ENCODE measurements around the gene EID2.

Gene EID2, protein sequence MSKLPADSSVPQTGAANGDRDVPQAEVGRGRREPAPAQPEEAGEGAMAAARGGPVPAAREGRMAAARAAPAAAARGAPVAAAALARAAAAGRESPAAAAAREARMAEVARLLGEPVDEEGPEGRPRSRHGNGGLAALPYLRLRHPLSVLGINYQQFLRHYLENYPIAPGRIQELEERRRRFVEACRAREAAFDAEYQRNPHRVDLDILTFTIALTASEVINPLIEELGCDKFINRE

DNA sequence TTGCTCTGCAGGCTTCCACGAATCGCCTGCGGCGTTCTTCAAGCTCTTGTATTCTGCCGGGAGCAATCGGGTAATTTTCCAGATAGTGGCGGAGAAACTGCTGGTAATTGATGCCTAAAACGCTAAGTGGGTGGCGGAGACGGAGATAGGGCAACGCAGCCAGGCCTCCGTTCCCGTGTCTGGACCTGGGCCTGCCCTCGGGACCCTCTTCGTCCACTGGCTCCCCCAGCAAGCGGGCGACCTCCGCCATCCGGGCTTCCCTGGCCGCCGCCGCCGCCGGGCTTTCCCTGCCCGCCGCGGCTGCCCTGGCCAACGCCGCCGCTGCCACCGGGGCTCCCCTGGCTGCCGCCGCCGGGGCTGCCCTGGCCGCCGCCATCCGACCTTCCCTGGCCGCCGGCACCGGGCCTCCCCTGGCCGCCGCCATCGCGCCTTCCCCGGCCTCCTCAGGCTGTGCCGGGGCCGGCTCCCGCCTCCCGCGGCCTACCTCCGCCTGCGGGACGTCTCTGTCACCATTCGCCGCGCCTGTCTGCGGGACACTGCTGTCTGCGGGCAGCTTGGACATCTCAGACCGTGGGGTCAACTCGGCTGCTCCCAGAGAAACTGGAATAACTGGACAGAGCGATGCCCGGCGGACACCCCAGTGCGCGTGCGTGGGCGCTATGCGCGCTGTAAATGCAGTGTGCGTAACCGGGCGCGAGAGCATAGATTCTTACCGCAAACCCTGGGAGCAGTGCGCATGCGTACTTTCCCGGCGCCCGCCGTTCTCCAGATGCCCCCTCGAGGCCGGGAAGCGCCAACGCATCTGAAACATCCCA lies at the start of gene EID2:
Gene EID2 (minus strand): TSS at position 644 of the 815 bp plus-strand sequence. CDS start 82 bp downstream, at position 562.
- H3K4me3 ChIP-seq (replicated peaks; ENCODE audit: low read depth, low read length) = peak within 1 kb of the TSS; percentile 78
- no peaks in the 10 kb centered on the region for H3K36me3 ChIP-seq (ENCODE audit: control insufficient read depth, insufficient read depth, low read length)
- H3K27me3 ChIP-seq (replicated peaks; ENCODE audit: control insufficient read depth, insufficient read depth, low read length) = no peaks in the 10 kb centered on the region
- TF ChIP-seq, protein P1, sequence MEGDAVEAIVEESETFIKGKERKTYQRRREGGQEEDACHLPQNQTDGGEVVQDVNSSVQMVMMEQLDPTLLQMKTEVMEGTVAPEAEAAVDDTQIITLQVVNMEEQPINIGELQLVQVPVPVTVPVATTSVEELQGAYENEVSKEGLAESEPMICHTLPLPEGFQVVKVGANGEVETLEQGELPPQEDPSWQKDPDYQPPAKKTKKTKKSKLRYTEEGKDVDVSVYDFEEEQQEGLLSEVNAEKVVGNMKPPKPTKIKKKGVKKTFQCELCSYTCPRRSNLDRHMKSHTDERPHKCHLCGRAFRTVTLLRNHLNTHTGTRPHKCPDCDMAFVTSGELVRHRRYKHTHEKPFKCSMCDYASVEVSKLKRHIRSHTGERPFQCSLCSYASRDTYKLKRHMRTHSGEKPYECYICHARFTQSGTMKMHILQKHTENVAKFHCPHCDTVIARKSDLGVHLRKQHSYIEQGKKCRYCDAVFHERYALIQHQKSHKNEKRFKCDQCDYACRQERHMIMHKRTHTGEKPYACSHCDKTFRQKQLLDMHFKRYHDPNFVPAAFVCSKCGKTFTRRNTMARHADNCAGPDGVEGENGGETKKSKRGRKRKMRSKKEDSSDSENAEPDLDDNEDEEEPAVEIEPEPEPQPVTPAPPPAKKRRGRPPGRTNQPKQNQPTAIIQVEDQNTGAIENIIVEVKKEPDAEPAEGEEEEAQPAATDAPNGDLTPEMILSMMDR (IDR thresholded peaks at IDR 0.05; ENCODE audit: insufficient read depth, low read length, poor library complexity, severe bottlenecking) = peak; percentile 84
- DNase-seq (ENCODE audit: extremely low read depth, insufficient read length) = peak; percentile 90

DNA sequence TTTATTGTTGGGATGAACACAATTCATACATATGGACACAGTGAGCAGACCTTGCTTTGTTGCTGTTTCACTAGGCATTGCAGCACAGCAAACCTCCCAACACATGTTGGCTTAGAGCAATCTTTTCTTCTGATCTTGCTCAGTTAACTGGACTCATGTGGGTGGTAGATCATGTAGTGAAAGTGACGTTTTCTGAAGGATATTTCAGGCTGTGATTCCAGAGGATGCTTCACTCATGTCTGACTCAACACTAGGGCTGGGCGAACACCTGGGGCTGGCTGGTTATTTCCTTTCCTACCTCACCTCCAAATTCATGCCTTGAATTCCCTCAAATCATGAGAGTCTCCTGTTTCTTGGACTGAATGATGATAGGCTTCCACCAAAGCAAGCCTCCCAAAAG lies 48.1 kb upstream of the EID2 start:
- Histone ChIP-seq H3K36me3 (ENCODE audit: control insufficient read depth, insufficient read depth, low read length) (no peaks in the 10 kb centered on the region), H3K27me3 (replicated peaks; ENCODE audit: control insufficient read depth, insufficient read depth, low read length) (no peaks in the 10 kb centered on the region), H3K4me3 (replicated peaks; ENCODE audit: low read depth, low read length) (no peak overlapping the region)
- no peak for DNase-seq (ENCODE audit: extremely low read depth, insufficient read length)
- TF ChIP-seq, protein P1 (IDR thresholded peaks at IDR 0.05; ENCODE audit: insufficient read depth, low read length, poor library complexity, severe bottlenecking) = no peak

DNA sequence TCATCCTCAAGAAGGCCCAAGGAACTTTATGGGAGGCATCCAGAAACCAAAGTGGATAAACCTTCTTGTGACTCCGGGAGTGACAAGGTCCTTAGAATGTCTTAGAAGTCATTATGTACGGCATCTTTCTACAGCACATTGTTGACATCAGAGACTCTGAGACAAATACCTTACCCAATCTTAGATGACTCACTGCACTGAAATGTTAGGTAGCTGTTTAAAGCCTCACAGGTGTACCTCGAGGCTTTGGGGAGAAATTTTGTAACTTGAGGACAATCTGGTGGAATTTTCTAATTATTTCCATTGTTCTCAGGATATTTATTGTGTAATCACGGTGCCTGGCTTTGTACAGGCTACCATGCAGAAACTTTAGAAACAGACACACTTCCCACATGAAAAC lies 47.5 kb upstream of the EID2 start:
- Histone ChIP-seq H3K27me3 (replicated peaks; ENCODE audit: control insufficient read depth, insufficient read depth, low read length) (no peaks in the 10 kb centered on the region), H3K36me3 (ENCODE audit: control insufficient read depth, insufficient read depth, low read length) (no peaks in the 10 kb centered on the region), H3K4me3 (replicated peaks; ENCODE audit: low read depth, low read length) (no peak overlapping the region)
- TF ChIP-seq, protein P1 (IDR thresholded peaks at IDR 0.05; ENCODE audit: insufficient read depth, low read length, poor library complexity, severe bottlenecking) = no peak
- no peak for DNase-seq (ENCODE audit: extremely low read depth, insufficient read length)

DNA sequence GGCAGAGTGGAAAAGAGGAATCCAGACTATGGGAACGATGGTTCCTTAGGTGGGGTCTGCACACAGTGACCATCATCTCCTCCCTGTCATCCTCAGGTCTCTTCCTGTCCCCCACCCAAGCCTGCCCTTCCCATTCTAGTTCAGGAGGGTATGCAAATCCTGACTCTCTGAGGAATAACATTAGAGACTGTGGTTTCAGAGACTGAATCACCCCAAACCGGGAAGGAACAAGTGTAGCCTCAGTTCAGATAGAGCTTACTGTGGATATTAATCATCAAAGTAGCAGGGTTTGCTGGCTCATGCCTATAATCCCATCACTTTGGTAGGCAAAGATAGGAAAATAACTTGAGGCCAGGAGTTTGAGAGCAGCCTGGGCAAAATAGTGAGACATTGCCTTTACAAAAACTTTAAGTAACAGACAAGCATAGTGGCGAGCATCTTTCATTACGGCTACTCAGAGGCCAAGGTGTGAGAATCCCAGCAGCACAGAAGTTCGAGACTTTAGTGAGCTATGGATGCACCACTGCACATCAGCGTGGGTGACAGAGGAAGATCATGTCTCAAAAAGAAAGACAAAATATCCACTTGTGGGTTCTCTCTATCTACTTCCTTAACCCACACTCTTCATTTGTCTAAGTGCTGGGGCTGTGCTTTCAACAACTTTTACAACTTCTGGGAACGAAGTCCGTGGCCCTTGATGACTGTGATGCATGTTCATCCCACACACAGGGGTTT lies 43.1 kb upstream of the EID2 start:
- Histone ChIP-seq H3K4me3 (replicated peaks; ENCODE audit: low read depth, low read length) (no peak overlapping the region), H3K36me3 (ENCODE audit: control insufficient read depth, insufficient read depth, low read length) (no peaks in the 10 kb centered on the region), H3K27me3 (replicated peaks; ENCODE audit: control insufficient read depth, insufficient read depth, low read length) (no peaks in the 10 kb centered on the region)
- TF ChIP-seq, protein P1 (IDR thresholded peaks at IDR 0.05; ENCODE audit: insufficient read depth, low read length, poor library complexity, severe bottlenecking) = no peak
- DNase-seq (ENCODE audit: extremely low read depth, insufficient read length) = peak; percentile 4

DNA sequence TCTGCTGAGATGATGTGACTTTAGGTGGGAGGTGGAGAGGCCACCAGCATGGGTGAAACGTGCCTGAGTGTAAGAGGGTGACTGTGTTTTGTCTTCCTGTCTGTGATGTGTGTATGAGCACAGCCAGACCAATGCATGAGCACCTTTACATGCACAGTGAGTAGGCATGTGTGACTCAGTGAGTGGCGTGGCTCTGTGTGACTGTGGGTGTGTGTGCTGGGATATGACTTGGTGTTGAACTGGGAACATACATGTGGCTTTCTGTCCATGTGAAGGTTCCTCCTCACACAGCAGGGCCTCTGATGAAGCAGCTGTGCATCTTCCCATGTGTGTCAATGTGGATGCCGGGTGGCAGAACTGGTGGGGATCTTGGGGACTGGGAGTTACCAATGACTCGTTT lies 42.5 kb upstream of the EID2 start:
- TF ChIP-seq, protein P1 (IDR thresholded peaks at IDR 0.05; ENCODE audit: insufficient read depth, low read length, poor library complexity, severe bottlenecking) = no peak

More for the DNA sequence above, 42.5 kb upstream of the EID2 start:
- DNase-seq (ENCODE audit: extremely low read depth, insufficient read length) = no peak
- no peak overlapping the region for H3K4me3 ChIP-seq (replicated peaks; ENCODE audit: low read depth, low read length)
- no peaks in the 10 kb centered on the region for H3K36me3 ChIP-seq (ENCODE audit: control insufficient read depth, insufficient read depth, low read length)
- no peaks in the 10 kb centered on the region for H3K27me3 ChIP-seq (replicated peaks; ENCODE audit: control insufficient read depth, insufficient read depth, low read length)
